Adrenal gland (tissue), 12 donors: ENCODE measurements around the gene KRTAP4-6. TPM values are rescaled to one million over a fixed set of nuclear protein-coding genes. Genes with fewer than 3 reads are reported as not detected.

Source experiments
- DNase-seq, 7 donors: peaks; one replicate each; pipeline ENCODE4 v3.0.0-alpha.2; 2019 to 2020
- H3K27ac ChIP-seq, 5 donors: fragments of 200-600 bp; sonication (generic) in 4 of 5; 1 replicate in 3 of 5; 2 replicates in 2 of 5; pipeline versions ENCODE4 v1.5.1 to v1.8.0; 2016 to 2020; ENCODE audit warnings: mild to moderate bottlenecking in 1 of 5
- H3K27me3 ChIP-seq: fragments of 200-600 bp; 2 replicates; pipeline ENCODE4 v1.8.0; 2021
- H3K36me3 ChIP-seq, 2 donors: fragments of 200-600 bp; replicated peaks in 1 of 2; 1 replicate in 1 of 2; 2 replicates in 1 of 2; pipeline versions ENCODE4 v1.5.1 to v1.8.0; 2018 to 2022
- H3K4me1 ChIP-seq, 2 donors: fragments of 200-600 bp; replicated peaks in 1 of 2; 1 replicate in 1 of 2; 2 replicates in 1 of 2; pipeline versions ENCODE4 v1.5.1 to v1.8.0; 2018 to 2021
- H3K4me3 ChIP-seq, 4 donors: fragments of 200-600 bp; sonication (generic) in 3 of 4; one replicate each; pipeline ENCODE4 v1.5.1; 2016 to 2018
- H3K9me3 ChIP-seq, 3 donors: fragments of 200-600 bp; sonication (generic) in 1 of 3; replicated peaks in 1 of 3; 1 replicate in 2 of 3; 2 replicates in 1 of 3; pipeline versions ENCODE4 v1.5.1 to v1.8.0; 2016 to 2021
- CTCF ChIP-seq, 6 experiments: fragments of 450-650 bp in 4 of 6; fragments of 200-600 bp in 2 of 6; sonication (generic) in 1 of 6; IDR thresholded peaks; 1 replicate in 5 of 6; 2 replicates in 1 of 6; pipeline versions ENCODE4 v1.5.1 to v1.8.0; 2016 to 2021; ENCODE audit warnings: antibody characterized with exemption in 6 of 6, mild to moderate bottlenecking in 2 of 6, moderate library complexity in 1 of 6
- POLR2A ChIP-seq, 2 donors: fragments of 450-650 bp; IDR thresholded peaks; one replicate each; pipeline ENCODE4 v1.6.1; 2017; ENCODE audit warnings: antibody characterized with exemption in 2 of 2, mild to moderate bottlenecking in 2 of 2, moderate library complexity in 1 of 2
- WGBS, 4 donors: extraction: QIAGEN DNeasy Blood & Tissue Kit in 2 of 4; methylation state at CpG; one replicate each; pipeline versions ENCODE4 v1.1.5 to v1.1.7; 2013 to 2017; 5-methylcytosine and 5-hydroxymethylcytosine counted together
- intact Hi-C, 2 donors: fragments of 100-400 bp; cut with DNase I; formaldehyde crosslinking; loops; one replicate each; pipeline versions ENCODE4 v1.14.1 to v1.15.0; 2022 to 2023
- polyA plus RNA-seq, 3 donors: library from polyadenylated mRNA; stranded (reverse); fragments of 200-250 nt in 2 of 3; fragments of 350-450 nt in 1 of 3; fragmentation: Illumina TruSeq in 1 of 3; extraction: RNeasy Lipid Tissue Mini Kit (QIAGEN cat#74804) in 1 of 3; gene quantifications; one replicate each; pipeline ENCODE4 v1.2.3, GENCODE V29; 2013 to 2014
- total RNA-seq, 9 donors: library from RNA; depleted of rRNA in 4 of 9; stranded (reverse); fragments of >200 nt in 4 of 9; fragments of 120-200 nt in 1 of 9; fragmentation: NEBNext Ultra II Directional in 1 of 9; extraction: Animal tissue kit (Norgen Biotek cat#: 25700) in 1 of 9; gene quantifications; one replicate each; pipeline versions ENCODE4 v1.1.0 to v1.2.4, GENCODE V29; 2013 to 2023
- donor health status: healthy with polysubstance abuse.
- donor health status: Bipolar disorder and iron deficiency.
- donor health status: DM: yes; HTN: yes; CAD: no.
- donor health status: DM: no; HTN: no; CAD: no.
- donor health status: DM: no; HTN: no; CAD: no.
- donor health status: DM: yes; HTN: yes; CAD: no.

The KRTAP4-6 gene
- total and polyA plus RNA-seq, 12 donors = not detected

- no peak overlapping the region for H3K4me3 ChIP-seq
- no peaks in the 10 kb centered on the region for H3K4me1 ChIP-seq
- TF ChIP-seq POLR2A (IDR thresholded peaks at IDR 0.05) = no peak
- no peak for TF ChIP-seq CTCF (IDR thresholded peaks at IDR 0.05)
- intact Hi-C loops = no loop called here
- WGBS, 4 donors = 69 to 76% (median 74%) methylated on average over 2 of the region's 2 CpGs
- H3K27ac ChIP-seq = no peak overlapping the region
- H3K36me3 ChIP-seq = no peaks in the 10 kb centered on the region
- DNase-seq = no peak
- no peaks in the 10 kb centered on the region for H3K27me3 ChIP-seq
- H3K9me3 ChIP-seq = no peaks in the 10 kb centered on the region
These were observed 31.5 kb upstream of the KRTAP4-6 start for GRCh38 chr17:41171886-41172285.

GRCh38 chr17:41168121-41168520 lies 27.8 kb upstream of the KRTAP4-6 start, which contains the start of gene KRTAP4-3:
TSS of gene KRTAP4-3 (minus strand) at chr17:41168221. CDS start at chr17:41168172, 49 bp downstream.
- intact Hi-C loops = no loop called here

GRCh38 chr17:41167561-41167960 lies 27.2 kb upstream of the KRTAP4-6 start:
- H3K36me3 ChIP-seq = no peaks in the 10 kb centered on the region
- no peak for DNase-seq
- TF ChIP-seq POLR2A (IDR thresholded peaks at IDR 0.05) (no peak), CTCF (IDR thresholded peaks at IDR 0.05) (no peak)
- H3K4me1 ChIP-seq = no peaks in the 10 kb centered on the region
- H3K27me3 ChIP-seq = no peaks in the 10 kb centered on the region
- intact Hi-C loops = no loop called here
- H3K27ac ChIP-seq = no peak overlapping the region
- H3K9me3 ChIP-seq = no peaks in the 10 kb centered on the region
- 80 to 90% (median 84%) methylated on average over 6 to 7 of the region's 7 CpGs for WGBS, 4 donors
- no peak overlapping the region for H3K4me3 ChIP-seq

More at GRCh38 chr17:41168121-41168520, 27.8 kb upstream of the KRTAP4-6 start, which contains the start of gene KRTAP4-3:
- Histone ChIP-seq H3K27me3 (no peaks in the 10 kb centered on the region), H3K9me3 (no peaks in the 10 kb centered on the region), H3K4me1 (no peaks in the 10 kb centered on the region), H3K27ac (no peak within 1 kb of the TSS), H3K36me3 (no peaks in the 10 kb centered on the region), H3K4me3 (no peak within 1 kb of the TSS)
- WGBS, 4 donors = 54 to 71% (median 60%) methylated on average over 1 of the region's 1 CpG
- TF ChIP-seq CTCF (IDR thresholded peaks at IDR 0.05) = no peak
- TF ChIP-seq POLR2A (IDR thresholded peaks at IDR 0.05) = no peak
- no peak for DNase-seq

GRCh38 chr17:41163828-41164227 lies 23.5 kb upstream of the KRTAP4-6 start:
- Histone ChIP-seq H3K27ac (no peak overlapping the region), H3K4me3 (no peak overlapping the region), H3K36me3 (no peaks in the 10 kb centered on the region), H3K4me1 (no peaks in the 10 kb centered on the region), H3K9me3 (no peaks in the 10 kb centered on the region), H3K27me3 (no peaks in the 10 kb centered on the region)
- intact Hi-C loops = no loop called here
- WGBS, 4 donors = 64 to 77% (median 71%) methylated on average over 7 of the region's 7 CpGs
- DNase-seq = no peak
- TF ChIP-seq POLR2A (IDR thresholded peaks at IDR 0.05) (no peak), CTCF (IDR thresholded peaks at IDR 0.05) (no peak)
